DOHH2 (cell line): Measurements from ENCODE around the gene OTOA.

Source experiments
- EZH2phosphoT487 ChIP-seq: fragments of 200-600 bp; sonication (generic); IDR thresholded peaks from 2 replicates; pipeline ENCODE4 v1.6.1; 2017; ENCODE audit warnings: borderline replicate concordance, mild to moderate bottlenecking, antibody characterized with exemption, low read length, moderate library complexity, mixed read lengths
- TF ChIP-seq, protein P1 (sequence below): fragments of 200-600 bp; sonication (generic); IDR thresholded peaks from one replicate; pipeline ENCODE4 v1.5.1; 2014; ENCODE audit warnings: antibody characterized with exemption, mild to moderate bottlenecking, low read depth, low read length; ENCODE audit not compliant: poor library complexity, severe bottlenecking

DNA sequence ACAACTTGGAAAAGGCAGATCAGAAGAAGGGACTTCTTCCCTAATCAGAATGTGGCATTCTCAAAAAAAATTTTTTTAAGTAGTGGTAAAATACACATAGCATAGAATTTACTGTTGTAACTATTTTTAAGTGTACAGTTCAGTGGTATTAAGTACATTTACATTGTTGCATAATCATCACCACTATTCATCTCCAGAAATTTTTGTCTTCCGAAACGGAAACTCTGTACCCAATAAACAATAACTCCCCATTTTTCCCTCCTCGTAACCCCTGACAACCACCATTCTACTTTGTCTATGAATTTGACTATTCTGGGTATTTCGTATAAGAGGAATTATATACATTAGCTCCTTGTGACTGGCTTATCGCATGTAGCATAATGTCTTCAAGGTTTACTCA, 45.5 kb upstream of the OTOA start:
- TF ChIP-seq, protein P1, sequence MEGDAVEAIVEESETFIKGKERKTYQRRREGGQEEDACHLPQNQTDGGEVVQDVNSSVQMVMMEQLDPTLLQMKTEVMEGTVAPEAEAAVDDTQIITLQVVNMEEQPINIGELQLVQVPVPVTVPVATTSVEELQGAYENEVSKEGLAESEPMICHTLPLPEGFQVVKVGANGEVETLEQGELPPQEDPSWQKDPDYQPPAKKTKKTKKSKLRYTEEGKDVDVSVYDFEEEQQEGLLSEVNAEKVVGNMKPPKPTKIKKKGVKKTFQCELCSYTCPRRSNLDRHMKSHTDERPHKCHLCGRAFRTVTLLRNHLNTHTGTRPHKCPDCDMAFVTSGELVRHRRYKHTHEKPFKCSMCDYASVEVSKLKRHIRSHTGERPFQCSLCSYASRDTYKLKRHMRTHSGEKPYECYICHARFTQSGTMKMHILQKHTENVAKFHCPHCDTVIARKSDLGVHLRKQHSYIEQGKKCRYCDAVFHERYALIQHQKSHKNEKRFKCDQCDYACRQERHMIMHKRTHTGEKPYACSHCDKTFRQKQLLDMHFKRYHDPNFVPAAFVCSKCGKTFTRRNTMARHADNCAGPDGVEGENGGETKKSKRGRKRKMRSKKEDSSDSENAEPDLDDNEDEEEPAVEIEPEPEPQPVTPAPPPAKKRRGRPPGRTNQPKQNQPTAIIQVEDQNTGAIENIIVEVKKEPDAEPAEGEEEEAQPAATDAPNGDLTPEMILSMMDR, result no peak
- TF ChIP-seq EZH2phosphoT487, result no peak
